CD4-positive, alpha-beta T cell treated with Interleukin-4 for 1 hour (primary cell): ENCODE results near the gene CALR3.
"Not testable (repeated sequence)": the region's sequence is repeated elsewhere in the genome, so short reads cannot be mapped to it uniquely, and the experiment has no call there.

Experiments used
- DNase-seq, 2 donors: peaks; one replicate each; pipeline ENCODE4 v3.0.0-alpha.2; 2020 to 2022

The CALR3 gene

DNA sequence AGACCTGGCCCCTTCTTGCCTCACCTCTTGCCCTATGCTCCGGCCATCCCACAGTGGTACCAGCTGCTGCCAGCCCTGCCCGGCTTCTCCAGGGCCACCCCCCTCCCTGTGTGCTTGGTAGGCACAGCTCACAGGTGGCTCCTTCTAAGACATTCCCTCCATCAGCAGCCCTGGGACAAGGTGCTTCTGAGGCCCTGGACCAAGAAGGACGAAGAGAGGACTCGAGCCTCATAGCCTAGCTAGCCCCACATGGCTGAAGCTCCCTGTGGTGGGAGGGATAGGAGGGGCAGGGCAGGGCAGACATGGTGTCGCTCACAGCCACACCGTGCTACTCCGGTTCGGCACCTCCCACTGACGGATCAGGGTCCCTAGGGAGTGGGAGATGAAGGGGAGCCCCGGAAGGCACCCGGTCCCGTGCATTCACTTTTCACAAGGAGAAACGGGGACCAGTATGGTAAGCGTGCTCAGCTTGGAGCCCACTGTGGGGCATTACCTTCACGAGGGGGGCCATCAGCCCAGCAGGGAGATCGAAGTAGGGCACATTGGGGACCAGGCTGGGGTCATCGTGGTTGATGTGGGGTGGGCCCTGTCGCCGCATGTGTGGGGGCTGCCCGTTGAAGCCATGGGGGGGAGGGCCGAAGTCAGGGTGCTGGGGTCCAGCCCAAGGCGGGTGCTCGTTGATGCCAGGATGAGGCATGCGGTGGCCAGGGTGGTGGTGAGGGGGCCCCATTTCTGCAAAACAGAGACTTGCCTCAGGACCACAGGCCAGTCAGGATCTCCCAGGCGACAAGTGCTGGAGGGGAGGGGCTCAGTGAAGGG lies 26.8 kb upstream of the CALR3 start:
- DNase-seq: no peak

DNA sequence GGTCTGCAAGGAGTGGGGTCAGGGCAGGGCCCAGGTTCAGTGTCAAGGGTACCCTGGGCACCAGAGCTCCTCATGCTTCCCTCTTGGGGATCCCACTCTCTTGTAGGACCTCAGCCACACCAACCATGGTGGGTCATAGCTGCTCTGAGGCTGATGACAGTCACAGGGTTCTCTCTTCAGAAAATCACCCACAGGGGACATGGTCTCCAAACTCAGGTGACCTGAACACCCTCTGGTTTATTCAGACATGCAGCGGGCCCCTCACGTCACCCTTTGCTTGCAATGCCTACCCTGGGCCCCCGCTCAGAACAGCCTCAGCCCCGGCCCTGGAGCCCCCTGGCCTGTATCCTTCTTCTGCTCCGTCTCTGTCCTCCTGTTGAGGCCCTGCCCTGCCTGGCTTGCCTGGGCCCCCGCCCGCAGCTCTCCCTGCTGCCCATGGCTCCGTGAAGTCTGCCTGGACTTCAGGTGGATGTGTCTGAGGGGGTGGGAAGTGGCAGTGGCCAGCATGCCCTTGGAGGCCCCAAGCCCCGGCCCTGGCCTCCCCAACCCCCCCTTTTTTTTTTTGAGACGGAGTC lies 25.8 kb upstream of the CALR3 start:
- DNase-seq: no peak

DNA sequence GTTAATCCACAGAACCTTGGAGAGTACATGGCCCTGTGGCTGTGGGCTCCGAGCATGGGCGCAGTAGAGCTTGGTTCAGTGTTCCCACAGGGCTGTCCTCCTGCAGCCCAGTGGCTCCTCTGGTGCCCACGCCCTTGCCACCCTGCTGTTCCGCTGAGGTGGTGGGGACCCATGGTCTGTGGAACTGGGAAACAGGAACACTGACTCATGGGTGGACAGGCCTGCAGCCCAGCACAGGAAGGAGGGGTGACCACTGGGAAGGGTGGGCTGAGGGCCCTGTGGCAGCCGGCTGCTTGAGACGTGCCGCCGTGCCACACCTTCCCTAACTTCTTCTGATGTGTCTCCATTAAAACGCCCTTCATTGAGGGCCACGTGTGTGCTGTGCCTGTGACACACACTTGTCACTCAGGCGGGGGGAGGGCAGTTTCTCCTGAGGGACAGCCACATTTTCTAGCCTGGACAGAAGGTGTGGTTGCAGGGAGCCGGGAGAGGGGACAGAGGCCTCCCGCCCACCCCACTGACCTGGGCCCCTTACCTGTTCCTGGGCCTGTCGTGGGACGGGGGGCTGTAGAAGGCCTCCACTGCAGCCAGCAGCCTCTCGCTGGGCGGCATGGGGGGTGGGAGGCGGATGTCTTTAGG lies 25.1 kb upstream of the CALR3 start:
- no peak for DNase-seq

DNA sequence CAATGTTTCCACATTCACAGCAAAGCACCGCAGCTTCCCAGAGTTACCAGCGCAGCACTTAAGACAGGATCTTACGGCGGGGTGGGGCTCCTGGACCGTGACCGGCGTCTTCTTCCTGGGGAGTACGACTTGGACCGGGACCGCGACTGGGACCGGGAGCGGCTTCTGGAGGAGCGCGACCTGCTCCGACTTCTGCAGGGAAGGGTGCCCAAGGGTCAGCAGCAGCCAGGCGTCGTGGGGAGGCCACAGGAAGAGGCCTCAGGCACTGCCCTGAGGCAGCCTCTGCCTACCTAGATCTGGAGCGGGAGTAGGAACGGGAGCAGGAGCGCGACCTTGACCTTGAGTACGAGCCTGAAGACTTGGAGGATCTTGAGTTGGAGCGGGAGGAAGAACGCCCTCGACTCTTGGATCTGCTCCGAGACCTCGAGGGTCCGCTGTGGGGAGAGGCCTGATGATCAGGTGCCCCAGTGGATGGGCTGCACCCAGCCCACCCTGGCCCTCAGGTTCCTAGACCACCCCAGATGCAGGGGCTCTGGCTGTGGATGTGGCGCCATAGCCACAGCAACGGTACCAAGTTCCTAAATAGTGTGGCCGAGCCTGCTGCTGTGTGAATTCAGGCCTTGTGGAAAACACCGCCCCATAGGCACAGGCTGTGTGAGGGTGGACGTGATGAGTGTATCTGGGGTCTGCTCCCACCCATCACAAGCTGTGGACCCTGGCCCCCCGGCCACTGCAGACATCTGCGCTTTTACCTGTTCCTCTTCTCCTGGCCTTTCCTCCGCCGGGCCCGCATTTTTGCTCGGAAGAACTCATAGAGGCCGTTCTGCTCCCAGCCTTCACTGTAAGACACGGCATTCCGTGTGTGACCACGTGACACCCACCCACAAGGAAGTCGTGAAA lies 24.4 kb upstream of the CALR3 start:
- DNase-seq: no peak

DNA sequence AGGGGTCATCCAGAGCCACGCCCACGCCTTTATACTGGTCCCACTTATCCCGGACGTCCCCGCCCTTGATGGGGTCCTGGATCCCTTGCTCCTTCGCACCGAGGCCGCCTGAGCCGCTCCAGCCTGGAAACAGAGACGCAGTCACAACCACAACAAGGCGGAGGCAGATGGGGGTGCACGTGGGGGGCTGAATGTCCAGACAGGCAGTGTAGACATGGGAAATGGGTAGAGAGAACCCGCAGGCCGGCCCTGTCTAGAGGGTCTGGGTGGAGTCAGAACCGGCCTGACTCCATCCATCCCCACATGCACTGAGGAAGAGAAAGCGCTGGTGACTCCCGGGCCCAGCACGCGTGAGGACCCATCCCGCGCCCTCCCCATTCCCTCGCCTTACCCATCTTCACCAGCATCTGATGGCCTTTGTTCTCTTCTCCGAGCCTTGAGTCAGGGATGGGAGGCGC lies 23.3 kb upstream of the CALR3 start:
- DNase-seq: no peak

DNA sequence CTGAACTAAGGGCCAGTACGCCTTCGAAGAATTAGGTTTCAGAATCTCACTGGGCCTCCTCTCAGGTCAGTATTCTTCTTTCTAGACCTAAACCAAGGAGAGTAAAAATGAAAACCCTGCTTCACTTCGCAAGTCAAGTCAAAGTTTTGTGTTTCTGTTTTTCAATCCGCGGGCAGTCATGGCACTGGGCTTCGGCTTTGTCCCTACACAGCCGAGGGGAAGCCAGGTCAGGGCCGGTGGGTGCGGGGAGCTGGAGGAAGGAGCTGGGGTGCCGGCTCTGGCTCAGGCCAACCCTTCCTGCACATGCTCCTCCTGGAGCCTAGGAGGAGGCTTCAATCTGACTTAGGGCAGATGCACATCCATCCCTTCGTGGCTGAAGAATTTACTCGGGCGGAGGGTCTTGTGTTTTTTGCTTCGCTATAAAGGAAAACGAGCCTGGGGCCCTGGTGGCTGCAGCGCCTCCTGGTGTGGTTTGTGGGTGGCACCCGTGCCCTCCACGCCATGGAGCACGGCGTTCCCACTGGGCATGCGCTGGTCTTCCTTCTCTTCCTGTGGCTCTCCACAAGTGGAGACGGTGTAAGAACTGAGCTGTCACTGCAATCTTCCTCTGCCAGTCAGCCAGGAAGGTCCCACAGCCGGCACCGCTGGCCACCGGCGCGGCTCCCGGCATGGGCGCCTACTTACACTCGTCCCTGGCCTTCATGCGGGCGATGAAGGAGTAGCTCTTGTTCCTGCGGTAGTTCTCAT lies 22.7 kb upstream of the CALR3 start:
- DNase-seq: no peak

DNA sequence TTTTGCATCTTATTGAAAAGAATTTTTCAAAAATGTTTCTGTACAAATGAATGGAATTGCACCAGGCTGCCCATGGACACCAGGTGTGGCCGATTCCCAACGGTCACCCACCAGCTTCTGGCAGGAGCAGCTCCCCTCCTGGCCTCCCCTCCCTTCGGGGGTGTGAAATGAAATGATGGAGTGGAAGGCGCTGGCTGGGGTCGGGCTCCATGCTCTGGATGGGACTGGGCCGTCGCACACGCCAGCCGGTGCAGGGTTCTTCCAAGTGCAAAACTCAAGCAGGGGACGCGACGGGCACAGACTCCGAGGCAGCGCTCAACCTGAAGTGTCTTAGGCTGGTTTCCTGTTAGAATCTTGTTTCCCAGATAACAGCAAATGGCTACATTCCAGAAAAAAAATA lies 22.1 kb upstream of the CALR3 start:
- DNase-seq: no peak

DNA sequence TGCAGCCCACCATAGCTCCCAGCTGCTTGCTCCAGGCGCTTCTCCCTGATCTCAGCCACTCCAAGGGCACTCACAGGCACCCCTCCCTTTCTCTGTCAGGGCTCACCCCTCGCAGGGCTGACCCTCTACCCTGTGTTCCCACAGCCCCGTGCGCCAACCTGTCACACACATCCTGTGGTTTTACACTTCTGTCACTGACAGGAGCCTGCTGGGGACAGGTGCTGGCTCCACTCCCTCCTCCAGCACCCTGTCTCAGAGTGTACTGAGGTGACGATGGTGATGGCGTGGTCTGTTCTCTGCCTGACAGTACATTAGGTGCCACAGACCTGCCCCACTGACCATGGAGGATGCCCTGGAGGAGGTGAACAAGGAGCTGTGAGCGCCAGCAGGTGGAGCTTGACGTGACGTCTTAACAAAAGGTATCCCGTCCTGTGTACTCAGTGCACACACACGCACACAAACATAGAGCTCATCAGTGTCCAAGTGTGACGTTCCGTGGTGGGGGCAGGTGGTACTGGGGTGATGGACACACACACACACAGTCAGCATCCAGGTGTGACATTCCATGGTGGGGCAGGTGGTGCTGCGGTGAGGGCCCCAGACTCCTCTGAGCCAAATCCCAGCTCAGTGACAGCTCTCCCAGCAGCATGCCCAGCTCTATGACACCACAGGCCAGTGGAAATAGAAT lies 21.1 kb upstream of the CALR3 start:
- peak in 1 of 2 donors; percentile 5 for DNase-seq

DNA sequence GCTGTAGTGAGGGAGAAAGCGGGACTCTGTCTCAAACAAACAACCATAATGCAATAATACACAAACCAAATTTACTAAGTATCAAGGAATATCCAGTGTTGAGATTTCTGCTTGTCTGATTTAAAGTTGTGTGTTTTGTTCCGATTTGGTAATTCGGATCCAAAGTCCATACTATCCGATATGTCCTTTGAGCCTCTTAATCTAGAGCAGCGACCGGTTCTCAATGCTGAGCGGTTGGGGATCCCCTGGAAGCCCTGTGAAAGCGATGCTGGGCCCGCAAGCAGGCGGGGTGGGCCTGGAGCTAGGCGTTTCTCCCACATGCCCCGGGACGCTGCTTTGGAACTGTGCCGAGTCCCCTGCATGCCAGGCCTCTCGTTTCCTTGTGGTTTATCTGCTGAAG lies 20.4 kb upstream of the CALR3 start:
- DNase-seq: no peak

DNA sequence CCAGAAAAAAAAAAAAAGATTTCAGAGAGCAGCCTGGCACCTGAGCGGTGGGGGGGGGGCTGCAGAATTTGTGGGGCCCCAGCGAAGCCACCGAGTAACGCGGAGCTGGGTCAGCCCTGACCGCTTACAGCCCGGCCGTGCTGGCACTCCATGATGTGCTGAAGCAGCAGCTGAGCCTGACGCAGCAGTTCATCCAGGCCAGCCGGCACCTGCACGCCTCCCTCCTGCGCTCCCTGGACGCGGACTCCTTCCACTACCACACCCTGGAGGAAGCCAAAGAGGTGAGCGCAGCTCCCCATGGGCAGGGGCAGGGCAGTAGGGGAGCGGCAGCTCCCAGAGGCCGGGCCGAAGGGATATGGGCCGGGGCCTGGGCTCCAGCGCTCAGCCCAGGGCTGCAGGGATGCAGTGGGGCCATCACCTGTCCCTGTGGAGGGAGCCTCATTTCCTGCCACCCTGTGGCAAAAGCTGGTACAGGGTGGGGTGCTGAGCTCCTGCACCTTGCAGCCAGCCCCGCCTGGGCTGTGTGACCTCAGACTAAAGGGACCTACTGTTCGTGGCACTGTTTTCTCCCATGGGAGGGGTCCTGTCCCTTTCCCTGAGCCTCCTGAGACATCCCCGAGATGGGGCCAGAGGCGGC lies 18.5 kb upstream of the CALR3 start:
- no peak for DNase-seq

DNA sequence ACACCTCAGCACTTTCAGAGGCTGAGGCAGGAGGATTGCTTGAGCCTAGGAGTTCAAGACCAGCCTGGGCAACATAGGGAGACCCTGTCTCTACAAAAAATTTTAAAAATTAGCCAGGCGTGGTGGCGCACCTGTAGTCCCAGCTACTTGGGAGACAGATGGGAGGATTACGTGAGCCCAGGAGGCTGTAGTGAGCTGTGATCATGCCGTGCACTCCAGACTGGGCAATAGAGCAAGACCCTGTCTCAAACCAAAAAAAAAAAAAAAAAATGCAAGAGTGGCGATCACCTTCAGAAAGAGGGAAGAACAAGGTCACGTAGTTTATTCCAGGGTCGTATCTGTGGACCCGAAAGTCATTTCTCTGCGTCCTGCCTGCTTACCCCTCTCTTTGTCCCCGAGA lies 16.6 kb upstream of the CALR3 start:
- DNase-seq: not testable (repeated sequence)

DNA sequence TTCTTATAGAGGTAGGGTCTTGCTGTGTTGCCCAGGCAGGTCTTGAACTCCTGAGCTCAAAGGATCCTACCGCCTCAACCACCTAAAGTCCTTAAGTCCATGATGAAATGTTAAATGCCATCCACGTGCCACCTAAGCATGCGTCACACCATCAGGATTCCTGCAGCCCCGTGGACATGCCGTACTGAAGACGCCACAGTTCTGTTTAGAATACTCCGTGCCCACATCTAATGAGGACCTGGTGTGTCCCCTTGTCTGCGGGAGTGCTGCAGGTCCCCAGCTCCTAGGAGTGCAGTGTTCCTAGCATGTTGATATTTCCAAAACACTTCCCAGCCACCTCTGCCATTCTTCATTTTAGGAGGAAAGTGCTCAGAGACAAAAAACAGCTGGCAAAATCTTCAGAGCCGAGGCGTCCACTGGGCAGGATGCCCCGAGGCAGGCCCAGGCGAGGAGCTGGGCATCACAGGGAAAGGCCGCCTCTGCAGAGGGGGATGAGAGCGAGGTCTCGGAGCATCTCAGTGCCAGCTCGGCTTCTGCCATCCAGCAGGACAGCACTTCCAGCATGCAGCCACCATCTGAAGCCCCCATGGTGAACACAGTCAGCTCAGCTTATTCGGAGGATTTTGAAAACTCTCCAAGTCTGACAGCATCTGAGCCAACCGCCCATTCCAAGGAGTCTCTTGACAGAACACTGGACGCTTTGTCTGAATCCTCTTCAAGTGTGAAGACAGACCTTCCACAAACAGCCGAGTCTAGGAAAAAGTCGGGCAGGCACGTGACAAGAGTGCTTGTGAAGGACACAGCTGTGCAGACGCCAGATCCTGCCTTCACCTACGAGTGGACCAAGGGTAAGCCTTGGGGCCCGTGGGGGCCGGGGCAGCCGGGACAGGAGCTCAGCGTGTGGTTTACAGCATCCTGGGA lies 13.4 kb upstream of the CALR3 start:
- no peak for DNase-seq

DNA sequence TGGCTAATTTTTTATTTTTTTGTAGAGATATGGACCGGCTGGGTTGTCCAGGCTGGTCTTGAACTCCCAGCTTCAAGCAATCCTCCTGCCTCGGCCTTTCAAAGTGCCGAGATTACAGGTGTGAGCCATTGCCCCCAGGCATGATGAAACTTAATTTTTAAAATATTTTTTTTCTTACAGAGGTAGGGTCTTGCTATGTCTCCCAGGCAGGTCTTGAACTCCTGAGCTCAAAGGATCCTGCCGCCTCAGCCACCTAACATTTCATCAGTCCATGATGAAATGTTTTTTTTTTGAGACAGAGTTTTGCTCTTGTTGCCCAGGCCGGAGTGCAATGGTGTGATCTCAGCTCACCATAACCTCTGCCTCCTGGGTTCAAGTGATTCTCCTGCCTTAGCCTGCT lies 12.6 kb upstream of the CALR3 start:
- DNase-seq: no peak

DNA sequence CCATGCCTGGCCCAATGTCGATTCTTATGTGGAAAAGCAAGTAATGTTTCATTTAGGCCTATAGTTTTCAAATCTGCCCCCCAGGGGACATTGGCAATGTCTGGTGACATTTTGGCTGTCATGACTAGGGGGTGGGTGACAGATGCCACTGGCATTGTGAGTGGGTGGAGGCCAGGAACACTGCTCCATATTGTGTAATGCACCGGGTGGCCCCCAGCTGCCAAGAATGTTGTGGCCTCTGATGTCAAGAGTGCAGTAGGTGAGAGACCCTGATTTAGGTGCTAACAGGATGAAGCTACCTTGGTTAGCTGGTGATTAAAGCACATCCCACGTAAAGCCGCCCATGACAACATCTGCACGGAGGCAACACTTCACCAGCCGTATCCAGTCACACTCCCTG lies 11.0 kb upstream of the CALR3 start:
- DNase-seq: no peak

DNA sequence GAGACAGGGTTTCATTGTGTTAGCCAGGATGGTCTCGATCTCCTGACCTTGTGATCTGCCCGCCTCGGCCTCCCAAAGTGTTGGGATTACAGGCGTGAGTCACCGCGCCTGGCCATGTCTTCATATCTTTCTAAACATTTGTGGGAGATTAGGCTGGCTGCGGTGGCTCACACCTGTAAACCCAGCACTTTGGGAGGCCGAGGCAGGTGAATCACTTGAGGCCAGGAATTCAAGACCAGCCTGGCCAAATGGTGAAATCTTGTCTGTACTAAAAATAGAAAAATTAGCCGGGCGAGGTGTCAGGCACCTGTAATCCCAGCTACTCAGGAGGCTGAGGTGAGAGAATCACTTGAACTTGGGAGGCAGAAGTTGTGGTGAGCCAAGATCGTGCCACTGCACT lies 10.2 kb upstream of the CALR3 start:
- DNase-seq: not testable (repeated sequence)

DNA sequence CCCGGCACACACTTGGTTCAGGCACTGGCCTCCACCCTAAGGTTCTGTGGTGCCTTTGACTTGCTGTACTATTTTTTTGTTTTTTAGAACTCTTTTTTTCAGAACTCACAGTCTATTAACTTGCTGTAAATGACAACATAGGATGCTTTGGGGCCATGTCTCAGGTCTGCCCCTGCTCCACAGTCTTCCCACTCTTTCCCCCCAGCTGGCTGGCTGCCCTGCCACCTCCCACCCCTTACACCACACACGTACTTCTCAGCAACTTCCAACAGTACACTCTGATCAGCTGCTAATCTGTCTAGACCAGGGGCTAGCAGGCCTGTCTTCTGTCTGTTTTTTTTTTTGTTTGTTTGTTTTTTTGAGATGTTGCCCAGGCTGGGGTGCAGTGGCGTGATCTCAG lies 8.3 kb upstream of the CALR3 start:
- DNase-seq: no peak

DNA sequence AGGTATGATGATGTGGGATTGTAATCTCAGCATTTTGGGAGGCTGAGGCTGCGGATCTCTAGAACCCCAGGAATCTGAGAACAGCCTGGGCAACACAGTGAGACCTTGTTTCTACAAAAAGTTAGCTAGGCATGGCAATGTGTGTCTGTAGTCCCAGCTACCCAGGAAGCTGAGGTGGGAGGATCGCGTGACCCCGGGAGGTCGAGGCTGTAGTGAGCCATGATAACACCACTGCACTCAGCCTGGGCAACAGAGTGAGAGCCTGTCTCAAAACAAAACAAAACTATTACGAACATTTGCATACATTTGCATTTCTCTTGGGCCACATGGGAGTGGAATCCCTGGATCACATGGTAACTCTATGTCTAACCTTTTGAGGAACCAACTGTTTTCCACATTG lies 1.9 kb upstream of the CALR3 start:
- DNase-seq: no peak

DNA sequence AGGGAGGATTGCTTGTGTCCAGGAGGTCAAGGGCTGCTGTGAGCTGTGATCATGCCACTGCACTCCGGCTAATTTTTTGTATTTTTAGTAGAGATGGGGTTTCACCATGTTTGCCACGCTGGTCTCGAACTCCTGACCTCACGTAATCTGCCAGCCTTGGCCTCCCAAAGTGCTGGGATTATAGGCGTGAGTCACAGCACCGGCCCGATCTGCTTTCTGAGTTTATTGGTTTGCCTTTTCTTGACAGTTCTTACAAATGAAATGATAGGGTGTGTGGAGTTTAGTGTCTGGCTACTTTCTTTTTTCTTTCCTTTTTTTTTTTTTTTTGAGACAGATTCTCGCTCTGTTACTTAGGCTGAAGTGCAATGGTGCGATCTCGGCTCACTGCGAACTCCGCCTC lies 1.1 kb upstream of the CALR3 start:
- DNase-seq: no peak

DNA sequence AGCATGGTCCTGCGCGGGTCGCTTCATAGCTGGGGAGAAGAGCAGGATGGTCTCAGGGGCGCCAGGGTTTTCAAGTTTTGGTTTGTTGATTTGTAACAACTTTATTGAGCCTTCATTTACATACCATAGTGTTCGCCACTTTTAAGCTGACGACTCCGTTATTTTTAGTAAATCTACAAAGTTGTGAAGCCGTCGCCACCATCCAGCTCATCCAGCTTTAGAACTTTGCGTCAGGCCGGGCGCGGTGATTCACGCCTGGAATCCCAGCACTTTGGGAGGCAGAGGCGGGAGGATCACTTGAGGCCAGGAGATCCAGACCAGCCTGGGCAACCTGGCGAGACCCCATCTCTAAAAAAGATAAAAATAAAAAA lies 631 bp upstream of the CALR3 start:
- no peak for DNase-seq

DNA sequence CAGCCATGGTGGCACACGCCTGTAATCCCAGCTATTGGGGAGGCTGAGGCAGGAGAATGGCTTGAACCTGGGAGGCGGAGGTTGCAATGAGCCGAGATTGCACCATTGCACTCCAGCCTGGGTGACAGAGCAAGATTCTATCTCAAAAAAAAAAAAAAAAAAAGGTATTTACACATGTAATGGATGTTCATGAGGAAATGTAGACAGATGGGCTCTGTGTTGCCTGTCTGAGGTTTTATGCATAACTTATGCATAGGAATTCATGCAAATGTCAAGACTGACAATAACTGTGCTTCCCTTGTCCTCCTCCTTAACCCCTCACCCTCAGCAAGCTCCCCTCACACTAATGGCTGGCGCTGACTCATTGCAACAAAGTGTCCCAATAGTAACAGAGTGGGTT lies 9.5 kb downstream of the CALR3 start:
- DNase-seq: not testable (repeated sequence)
